Activated CD8-positive, alpha-beta memory T cell treated with anti-CD3 and anti-CD28 coated beads, Interleukin-2, amount 50 U/mL, for 24 hours (primary cell): ENCODE measurements around the gene GALNT16.
"Not testable (repeated sequence)": the region's sequence is repeated elsewhere in the genome, so short reads cannot be mapped to it uniquely, and the experiment has no call there.

ENCODE experiments used
- DNase-seq: peaks from one replicate; pipeline ENCODE4 v3.0.0-alpha.2; 2020; ENCODE audit errors: extremely low read depth

GALNT16 gene

GRCh38 chr14:69259527-69260189, at the start of gene GALNT16:
TSS of gene GALNT16 (plus strand) at chr14:69260158. CDS start at chr14:69260291, 133 bp downstream.
- no peak for DNase-seq

- no peak for DNase-seq
These were observed 45.6 kb upstream of the GALNT16 start for GRCh38 chr14:69214393-69214792.

GRCh38 chr14:69217663-69218062, 42.3 kb upstream of the GALNT16 start:
- DNase-seq = not testable (repeated sequence)

GRCh38 chr14:69224946-69225345, 35.0 kb upstream of the GALNT16 start:
- no peak for DNase-seq

GRCh38 chr14:69226178-69226577, 33.8 kb upstream of the GALNT16 start:
- no peak for DNase-seq

- no peak for DNase-seq
These were observed 33.2 kb upstream of the GALNT16 start for GRCh38 chr14:69226736-69227135.

GRCh38 chr14:69231486-69231885, 28.5 kb upstream of the GALNT16 start:
- no peak for DNase-seq

- no peak for DNase-seq
These were observed 27.6 kb upstream of the GALNT16 start for GRCh38 chr14:69232388-69232787.

- DNase-seq = no peak
These were observed 25.9 kb upstream of the GALNT16 start for GRCh38 chr14:69234106-69234505.

- no peak for DNase-seq
These were observed 24.2 kb upstream of the GALNT16 start for GRCh38 chr14:69235708-69236107.

- no peak for DNase-seq
These were observed 22.8 kb upstream of the GALNT16 start for GRCh38 chr14:69237142-69237541.

GRCh38 chr14:69237584-69237983, 22.4 kb upstream of the GALNT16 start:
- no peak for DNase-seq

GRCh38 chr14:69238883-69239282, 21.1 kb upstream of the GALNT16 start:
- no peak for DNase-seq

- DNase-seq = no peak
These were observed 19.3 kb upstream of the GALNT16 start for GRCh38 chr14:69240527-69241173.

GRCh38 chr14:69241577-69241976, 18.4 kb upstream of the GALNT16 start:
- no peak for DNase-seq

GRCh38 chr14:69242311-69243224, 17.4 kb upstream of the GALNT16 start:
- DNase-seq = no peak

GRCh38 chr14:69244946-69245345, 15.0 kb upstream of the GALNT16 start:
- DNase-seq = no peak

GRCh38 chr14:69246331-69246730, 13.6 kb upstream of the GALNT16 start:
- no peak for DNase-seq

- DNase-seq = no peak
These were observed 12.1 kb upstream of the GALNT16 start for GRCh38 chr14:69247676-69248440.

GRCh38 chr14:69249603-69250002, 10.4 kb upstream of the GALNT16 start:
- no peak for DNase-seq

- no peak for DNase-seq
These were observed 7.1 kb upstream of the GALNT16 start for GRCh38 chr14:69252851-69253250.

- DNase-seq = no peak
These were observed 811 bp upstream of the GALNT16 start for GRCh38 chr14:69259168-69259526.
